ENCODE data around the gene DACT2.
"Not testable (repeated sequence)": the region's sequence is repeated elsewhere in the genome, so short reads cannot be mapped to it uniquely, and the experiment has no call there.

Gene DACT2

DNA sequence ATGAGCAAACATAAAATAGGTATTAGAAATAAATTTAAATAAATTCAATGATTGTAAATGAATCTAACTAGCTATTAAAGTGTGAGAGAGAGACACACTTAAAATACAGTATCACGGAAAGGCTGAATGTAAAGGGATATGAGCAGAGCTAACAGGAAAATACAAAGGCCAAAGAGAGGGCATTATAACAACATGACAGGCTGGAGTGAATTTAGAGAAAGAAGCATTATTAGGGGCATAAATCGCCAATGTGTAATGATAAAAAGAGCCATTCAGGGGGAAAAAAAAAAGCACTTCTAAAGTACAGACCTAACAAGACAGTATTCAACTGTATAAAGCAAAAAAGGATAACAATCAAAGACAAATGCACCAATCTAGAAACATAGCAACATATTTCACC, 28.1 kb downstream of the DACT2 start:
- H3K27ac ChIP-seq: no peak overlapping the region
- TF ChIP-seq CTCF (conservative IDR thresholded peaks at IDR 0.05): no peak
- no peak for TF ChIP-seq ZFX (IDR thresholded peaks at IDR 0.05)

DNA sequence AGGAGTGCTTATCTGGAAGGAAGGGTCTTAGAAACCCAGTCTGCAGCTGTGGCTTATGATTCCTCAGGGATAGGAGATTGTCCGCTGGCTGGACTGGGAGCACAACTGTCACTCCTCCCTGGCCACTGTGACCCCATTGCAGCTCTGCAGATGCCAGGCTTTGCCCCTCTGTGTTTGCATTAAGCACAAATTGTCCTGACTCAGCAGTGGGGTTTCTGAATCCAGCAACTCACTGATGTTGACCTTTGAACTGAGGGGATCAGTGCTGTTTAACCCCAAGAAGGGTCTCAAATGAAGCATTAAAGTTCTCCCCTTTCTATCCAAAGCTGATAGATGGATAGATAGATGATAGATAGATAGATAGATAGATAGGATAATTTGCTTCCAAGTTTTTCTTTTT, 29.5 kb downstream of the DACT2 start:
- no peak overlapping the region for H3K27ac ChIP-seq
- TF ChIP-seq CTCF (conservative IDR thresholded peaks at IDR 0.05) (no peak), ZFX (IDR thresholded peaks at IDR 0.05) (no peak)

DNA sequence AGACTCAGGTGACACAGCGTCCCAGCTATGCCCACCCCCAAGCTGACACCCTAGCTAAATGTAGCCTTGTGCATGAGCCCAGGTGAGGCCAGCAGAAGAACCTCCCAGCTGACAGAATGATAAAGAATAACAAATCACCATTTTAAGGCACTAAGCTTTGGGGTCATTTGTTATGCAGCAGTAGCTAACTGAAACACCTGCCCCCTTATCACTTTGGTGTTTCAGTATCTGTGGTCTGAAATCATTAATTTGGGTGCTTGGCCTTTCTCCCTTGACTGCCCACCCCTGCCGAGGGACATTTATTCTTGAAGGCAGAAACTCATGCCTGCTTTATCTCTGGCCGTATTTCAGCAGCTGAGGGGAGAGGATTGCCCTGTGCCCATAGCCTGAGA, 30.0 kb downstream of the DACT2 start:
- no peak overlapping the region for H3K27ac ChIP-seq
- TF ChIP-seq CTCF (conservative IDR thresholded peaks at IDR 0.05): no peak
- TF ChIP-seq ZFX (IDR thresholded peaks at IDR 0.05): no peak

DNA sequence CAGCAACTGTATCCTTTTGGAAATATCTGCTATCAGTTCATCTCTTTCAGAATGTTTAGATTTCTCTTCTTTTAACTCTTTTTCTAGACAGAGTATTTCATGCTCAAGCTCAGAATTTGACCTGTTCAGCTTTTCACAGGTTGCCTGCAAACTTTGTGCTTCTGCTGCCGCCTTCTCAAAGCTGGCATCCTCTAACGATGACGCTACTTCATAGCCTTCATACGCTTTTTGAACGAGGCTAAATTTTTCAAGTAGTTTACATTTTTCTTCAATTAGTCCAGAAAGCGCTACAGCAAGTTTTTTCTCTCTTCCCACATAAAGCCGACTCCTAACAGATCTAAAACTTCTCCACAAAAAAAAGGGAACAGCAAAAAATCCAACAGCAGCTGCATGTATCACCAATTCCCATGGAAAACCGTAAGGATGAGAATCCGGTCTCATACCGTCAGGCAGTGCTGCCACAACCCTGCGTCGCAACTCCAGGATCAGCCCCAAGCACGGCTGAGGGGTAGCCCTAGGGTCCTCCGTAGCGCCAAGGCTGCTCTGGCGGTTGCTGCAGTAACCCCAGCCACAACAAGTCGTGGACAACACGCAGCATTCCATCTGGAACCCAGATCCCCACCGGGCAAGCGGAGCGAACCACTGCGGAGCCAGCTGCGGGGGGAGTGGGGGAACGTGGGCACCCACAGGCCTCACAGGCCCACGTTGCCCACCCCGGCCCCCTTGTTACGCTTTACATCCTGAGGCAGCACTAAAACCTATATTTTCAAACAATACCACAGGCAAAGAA, 30.6 kb downstream of the DACT2 start:
- no peak for TF ChIP-seq CTCF (conservative IDR thresholded peaks at IDR 0.05)
- no peak for TF ChIP-seq ZFX (IDR thresholded peaks at IDR 0.05)
- no peak overlapping the region for H3K27ac ChIP-seq

GRCh38 chr6:168287460-168287859, 32.1 kb downstream of the DACT2 start:
- H3K27ac ChIP-seq: not testable (repeated sequence)

- not testable (repeated sequence) for H3K27ac ChIP-seq
Observed at GRCh38 chr6:168286771-168287446, 32.7 kb downstream of the DACT2 start.

GRCh38 chr6:168286116-168286515, 33.5 kb downstream of the DACT2 start:
- no peak overlapping the region for H3K27ac ChIP-seq
- TF ChIP-seq CTCF (conservative IDR thresholded peaks at IDR 0.05) (no peak), ZFX (IDR thresholded peaks at IDR 0.05) (no peak)

- no peak overlapping the region for H3K27ac ChIP-seq
- no peak for TF ChIP-seq ZFX (IDR thresholded peaks at IDR 0.05)
Observed at GRCh38 chr6:168285456-168285855, 34.1 kb downstream of the DACT2 start.

GRCh38 chr6:168284187-168284586, 35.4 kb downstream of the DACT2 start:
- H3K27ac ChIP-seq: no peak overlapping the region
- no peak for TF ChIP-seq CTCF (conservative IDR thresholded peaks at IDR 0.05)
- TF ChIP-seq ZFX (IDR thresholded peaks at IDR 0.05): no peak

Measured in C4-2B (cell line).